GM21381 (cell line): ENCODE measurements around the gene C5orf24.
"Not testable (repeated sequence)": the region's sequence is repeated elsewhere in the genome, so short reads cannot be mapped to it uniquely, and the experiment has no call there.

Source experiments
- ATAC-seq: cut with Tn5 transposase; IDR thresholded peaks from one replicate; pipeline ENCODE4 v1.9.1; 2021; ENCODE audit warnings: mild to moderate bottlenecking, moderate library complexity; ENCODE audit not compliant: unreplicated experiment

Gene C5orf24

GRCh38 chr5:134845852-134846640, at the start of gene C5orf24:
C5orf24 (plus strand) TSS chr5:134845968; CDS start chr5:134854901, 8,933 bp downstream.
- peak; percentile 96 for ATAC-seq

- no peak for ATAC-seq
Measured at GRCh38 chr5:134798468-134798867, 47.3 kb upstream of the C5orf24 start.

GRCh38 chr5:134803821-134804220, 41.9 kb upstream of the C5orf24 start:
- no peak for ATAC-seq

GRCh38 chr5:134813407-134813806, 32.4 kb upstream of the C5orf24 start:
- ATAC-seq: no peak

- ATAC-seq: no peak
Measured at GRCh38 chr5:134813827-134814226, 31.9 kb upstream of the C5orf24 start.

GRCh38 chr5:134817006-134817405, 28.8 kb upstream of the C5orf24 start:
- ATAC-seq: no peak

GRCh38 chr5:134818776-134819175, 27.0 kb upstream of the C5orf24 start:
- ATAC-seq: no peak

- no peak for ATAC-seq
Measured at GRCh38 chr5:134819407-134819963, 26.3 kb upstream of the C5orf24 start.

GRCh38 chr5:134821841-134822240, 23.9 kb upstream of the C5orf24 start:
- no peak for ATAC-seq

- no peak for ATAC-seq
Measured at GRCh38 chr5:134824681-134825080, 21.1 kb upstream of the C5orf24 start.

GRCh38 chr5:134825212-134825611, 20.6 kb upstream of the C5orf24 start:
- ATAC-seq: no peak

- no peak for ATAC-seq
Measured at GRCh38 chr5:134833340-134834032, 12.3 kb upstream of the C5orf24 start.

- ATAC-seq: no peak
Measured at GRCh38 chr5:134835623-134836022, 10.1 kb upstream of the C5orf24 start.

GRCh38 chr5:134837530-134838181, 8.1 kb upstream of the C5orf24 start:
- ATAC-seq: no peak

- ATAC-seq: not testable (repeated sequence)
Measured at GRCh38 chr5:134838361-134838760, 7.4 kb upstream of the C5orf24 start.

GRCh38 chr5:134840811-134841210, 5.0 kb upstream of the C5orf24 start:
- no peak for ATAC-seq

- no peak for ATAC-seq
Measured at GRCh38 chr5:134844252-134844651, 1.5 kb upstream of the C5orf24 start.

GRCh38 chr5:134845335-134845851, 375 bp upstream of the C5orf24 start:
- no peak for ATAC-seq

GRCh38 chr5:134846641-134846960, 833 bp downstream of the C5orf24 start:
- no peak for ATAC-seq

GRCh38 chr5:134849434-134849933, 3.7 kb downstream of the C5orf24 start:
- not testable (repeated sequence) for ATAC-seq

GRCh38 chr5:134851307-134851923, 5.6 kb downstream of the C5orf24 start:
- no peak for ATAC-seq
